Vagina (tissue), 2 donors: ENCODE measurements around the gene FOXF1.

Experiments used
- POLR2AphosphoS5 ChIP-seq, 2 donors: sonication (generic); formaldehyde crosslinking; IDR thresholded peaks; one replicate each; pipeline ENCODE4 v1.9.0; 2017; ENCODE audit warnings: antibody characterized with exemption in 2 of 2, mild to moderate bottlenecking in 2 of 2, low read depth in 1 of 2; ENCODE audit not compliant: insufficient read depth in 1 of 2
- TF ChIP-seq, protein P1 (sequence below), 3 experiments: fragments of 450-650 bp in 2 of 3; fragments of 200-600 bp in 1 of 3; sonication (generic) in 1 of 3; IDR thresholded peaks; one replicate each; pipeline ENCODE4 v1.5.1; 2017 to 2019; ENCODE audit warnings: antibody characterized with exemption in 3 of 3, mild to moderate bottlenecking in 2 of 3, moderate library complexity in 2 of 3

DNA sequence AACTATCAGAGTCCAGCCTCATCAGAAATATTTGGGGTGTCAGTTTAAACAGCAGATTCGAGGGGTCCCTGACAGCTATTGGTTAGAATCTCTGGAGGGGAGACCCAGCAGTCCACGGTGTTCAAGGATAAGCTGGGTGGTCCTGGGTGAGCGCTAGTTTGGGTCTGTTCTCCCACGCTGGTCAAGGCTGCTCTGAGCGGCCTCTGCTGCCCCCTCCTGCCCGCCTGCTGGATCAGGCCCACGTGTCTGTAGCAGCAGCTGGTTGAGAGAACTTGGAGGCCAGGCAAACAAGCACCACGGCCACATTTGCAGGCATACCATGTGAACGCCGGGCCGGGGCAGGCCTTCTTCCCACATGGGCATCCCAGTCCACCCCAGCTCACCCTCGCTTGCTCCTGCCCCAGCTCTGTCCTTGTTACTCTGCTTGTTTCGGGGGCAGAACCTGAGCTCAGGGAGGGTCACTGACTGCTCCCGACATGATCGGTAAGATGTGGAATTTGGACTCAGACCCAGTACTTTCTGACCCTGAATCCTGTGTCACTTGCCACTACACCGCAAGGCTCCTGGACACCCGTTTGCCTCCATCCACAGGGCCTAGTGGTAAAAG is 7.4 kb downstream of the FOXF1 start:
- TF ChIP-seq, protein P1, sequence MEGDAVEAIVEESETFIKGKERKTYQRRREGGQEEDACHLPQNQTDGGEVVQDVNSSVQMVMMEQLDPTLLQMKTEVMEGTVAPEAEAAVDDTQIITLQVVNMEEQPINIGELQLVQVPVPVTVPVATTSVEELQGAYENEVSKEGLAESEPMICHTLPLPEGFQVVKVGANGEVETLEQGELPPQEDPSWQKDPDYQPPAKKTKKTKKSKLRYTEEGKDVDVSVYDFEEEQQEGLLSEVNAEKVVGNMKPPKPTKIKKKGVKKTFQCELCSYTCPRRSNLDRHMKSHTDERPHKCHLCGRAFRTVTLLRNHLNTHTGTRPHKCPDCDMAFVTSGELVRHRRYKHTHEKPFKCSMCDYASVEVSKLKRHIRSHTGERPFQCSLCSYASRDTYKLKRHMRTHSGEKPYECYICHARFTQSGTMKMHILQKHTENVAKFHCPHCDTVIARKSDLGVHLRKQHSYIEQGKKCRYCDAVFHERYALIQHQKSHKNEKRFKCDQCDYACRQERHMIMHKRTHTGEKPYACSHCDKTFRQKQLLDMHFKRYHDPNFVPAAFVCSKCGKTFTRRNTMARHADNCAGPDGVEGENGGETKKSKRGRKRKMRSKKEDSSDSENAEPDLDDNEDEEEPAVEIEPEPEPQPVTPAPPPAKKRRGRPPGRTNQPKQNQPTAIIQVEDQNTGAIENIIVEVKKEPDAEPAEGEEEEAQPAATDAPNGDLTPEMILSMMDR (IDR thresholded peaks at IDR 0.05), result peak in 2 of 3 experiments; percentile 83 to 87
- peak in 1 of 2 donors; percentile 33 for TF ChIP-seq POLR2AphosphoS5 (IDR thresholded peaks at IDR 0.05; ENCODE audit: insufficient read depth in 1 of 2, low read depth in 1 of 2)
